HepG2 (cell line): ENCODE measurements around the gene TF. TPM values are rescaled to one million over a fixed set of nuclear protein-coding genes. Genes with fewer than 3 reads are reported as not detected.

ENCODE experiments used
- CCDC6 ChIP-seq: sonication (generic); formaldehyde crosslinking; IDR thresholded peaks from 2 replicates; pipeline ENCODE4 v1.8.1; 2022; ENCODE audit warnings: mild to moderate bottlenecking, missing genetic modification reagents, moderate library complexity
- ESRRA ChIP-seq: sonication (generic); formaldehyde crosslinking; IDR thresholded peaks from 2 replicates; pipeline ENCODE4 v1.5.1; 2020; ENCODE audit warnings: mild to moderate bottlenecking, low read depth, missing genetic modification reagents
- PAXIP1 ChIP-seq: sonication (generic); formaldehyde crosslinking; conservative IDR thresholded peaks from 2 replicates; pipeline ENCODE4 v1.4.0; 2020; ENCODE audit warnings: mild to moderate bottlenecking, missing genetic modification reagents, moderate library complexity
- ZBTB40 ChIP-seq, 2 experiments: fragments of 450-650 bp in 1 of 2; sonication (generic) in 1 of 2; formaldehyde crosslinking in 1 of 2; IDR thresholded peaks; 2 replicates each; pipeline versions ENCODE4 v1.6.1 to v1.8.0; 2016 to 2022; ENCODE audit warnings: antibody characterized with exemption in 1 of 2, mild to moderate bottlenecking in 1 of 2, missing genetic modification reagents in 1 of 2
- ZHX2 ChIP-seq, 2 experiments: sonication (generic) in 1 of 2; formaldehyde crosslinking in 1 of 2; IDR thresholded peaks; 2 replicates each; pipeline versions ENCODE4 v1.6.1 to v1.9.0; 2014 to 2022; ENCODE audit warnings: antibody characterized with exemption in 1 of 2, borderline replicate concordance in 1 of 2, inconsistent platforms in 1 of 2, low read depth in 1 of 2, missing genetic modification reagents in 1 of 2
- polyA plus RNA-seq, 8 experiments: library from polyadenylated mRNA; depleted of rRNA in 3 of 8; stranded (reverse) in 7 of 8; unstranded in 1 of 8; fragments of >200 nt; fragmentation: Illumina TruSeq in 4 of 8; extraction: Trizol in 4 of 8; gene quantifications; 2 replicates each; pipeline versions ENCODE4 v1.2.1 to v1.2.3, GENCODE V29; 2011 to 2016; ENCODE audit warnings: low read depth in 4 of 8, missing spikeins in 1 of 8, mixed read lengths in 1 of 8; ENCODE audit not compliant: insufficient read depth in 1 of 8
- total RNA-seq, 5 experiments: library from RNA; depleted of rRNA; stranded (reverse); fragments of >200 nt; fragmentation: Illumina TruSeq; extraction: Trizol; gene quantifications; 2 replicates each; pipeline ENCODE4 v1.2.3, GENCODE V29; 2016; ENCODE audit warnings: low read depth in 1 of 5

TF gene
- total and polyA plus RNA-seq, 2 of the 13 experiments (the other 11 are each of a cell fraction or from before 2014, with no cell fraction given), result 10,074 to 11,821 TPM

- TF ChIP-seq ZBTB40 (IDR thresholded peaks at IDR 0.05), result no peak
- 0 out of 2 replicates have a peak, but pooled peaks have one; percentile 18 for TF ChIP-seq ZBTB40 (CRISPR knock-in tag; IDR thresholded peaks at IDR 0.05)
- TF ChIP-seq ESRRA (CRISPR knock-in tag), result no peak
- 0 out of 2 replicates have a peak, but pooled peaks have one; percentile 14 for TF ChIP-seq PAXIP1 (CRISPR knock-in tag)
- no peak for TF ChIP-seq CCDC6
- TF ChIP-seq ZHX2 (IDR thresholded peaks at IDR 0.05; ENCODE audit: low read depth), result no peak
- no peak for TF ChIP-seq ZHX2 (CRISPR knock-in tag; IDR thresholded peaks at IDR 0.05; ENCODE audit: borderline replicate concordance)
Observed at GRCh38 chr3:133747907-133748639, 1.9 kb downstream of the TF start (continued).
